Osteocyte (in vitro differentiated cells): ENCODE results near the gene GUCD1. TPM values are rescaled to one million over a fixed set of nuclear protein-coding genes. Genes with fewer than 3 reads are reported as not detected.

Experiments
- DNase-seq: peaks from one replicate; pipeline ENCODE4 v3.0.0; 2021; ENCODE audit warnings: mixed read lengths; ENCODE audit not compliant: unreplicated experiment; ENCODE audit errors: extremely low spot score
- H3K27ac Mint-ChIP-seq: one replicate; pipeline ENCODE4 v1.8.0; 2021; ENCODE audit warnings: mild to moderate bottlenecking, mixed read lengths; ENCODE audit not compliant: unreplicated experiment
- H3K27me3 Mint-ChIP-seq: one replicate; pipeline ENCODE4 v1.8.0; 2021; ENCODE audit warnings: mixed read lengths; ENCODE audit not compliant: unreplicated experiment
- H3K36me3 Mint-ChIP-seq: one replicate; pipeline ENCODE4 v1.8.0; 2021; ENCODE audit warnings: mixed read lengths; ENCODE audit not compliant: unreplicated experiment
- H3K4me1 Mint-ChIP-seq: one replicate; pipeline ENCODE4 v1.8.0; 2021; ENCODE audit warnings: mixed read lengths; ENCODE audit not compliant: unreplicated experiment
- H3K4me3 Mint-ChIP-seq: one replicate; pipeline ENCODE4 v1.8.0; 2021; ENCODE audit warnings: mild to moderate bottlenecking, moderate library complexity, mixed read lengths; ENCODE audit not compliant: unreplicated experiment
- H3K9me3 Mint-ChIP-seq: one replicate; pipeline ENCODE4 v1.8.0; 2021; ENCODE audit warnings: mixed read lengths; ENCODE audit not compliant: unreplicated experiment
- CTCF ChIP-seq: fragments of 200-600 bp; sonication (generic); IDR thresholded peaks from 2 replicates; pipeline ENCODE4 v1.5.0; 2021; ENCODE audit warnings: antibody characterized with exemption, mild to moderate bottlenecking, moderate library complexity
- total RNA-seq: library from RNA; stranded (reverse); gene quantifications from 2 replicates; pipeline ENCODE4 v1.2.1, GENCODE V29; 2021

Gene GUCD1
- total RNA-seq, 1 donor from 2014 or later: 79.3 TPM

GRCh38 chr22:24565077-24565476, 10.1 kb upstream of the GUCD1 start:
- Mint-ChIP-seq H3K27me3 (no peaks in the 10 kb centered on the region), H3K4me3 (no peak overlapping the region), H3K4me1 (peaks cover 2% of the 10 kb centered on the region), H3K27ac (no peak overlapping the region), H3K36me3 (peaks cover 15% of the 10 kb centered on the region), H3K9me3 (no peaks in the 10 kb centered on the region)
- TF ChIP-seq CTCF: no peak
- DNase-seq: no peak

GRCh38 chr22:24564376-24565058, 9.6 kb upstream of the GUCD1 start:
- Mint-ChIP-seq H3K27ac (peak overlapping the region; percentile 39), H3K9me3 (no peaks in the 10 kb centered on the region), H3K27me3 (no peaks in the 10 kb centered on the region), H3K36me3 (peaks cover 13% of the 10 kb centered on the region), H3K4me3 (no peak overlapping the region), H3K4me1 (peaks cover 2% of the 10 kb centered on the region)
- no peak for DNase-seq
- TF ChIP-seq CTCF: no peak

- no peaks in the 10 kb centered on the region for H3K9me3 Mint-ChIP-seq
- H3K27ac Mint-ChIP-seq: no peak overlapping the region
- H3K4me3 Mint-ChIP-seq: no peak overlapping the region
- no peak for TF ChIP-seq CTCF
- peaks cover 15% of the 10 kb centered on the region for H3K36me3 Mint-ChIP-seq
- H3K4me1 Mint-ChIP-seq: peaks cover 7% of the 10 kb centered on the region
- H3K27me3 Mint-ChIP-seq: no peaks in the 10 kb centered on the region
- DNase-seq: no peak
These were observed 8.3 kb upstream of the GUCD1 start for GRCh38 chr22:24563246-24563645.

GRCh38 chr22:24559471-24559870, 4.5 kb upstream of the GUCD1 start:
- Mint-ChIP-seq H3K27me3 (no peaks in the 10 kb centered on the region), H3K27ac (no peak overlapping the region), H3K9me3 (no peaks in the 10 kb centered on the region), H3K36me3 (peaks cover 18% of the 10 kb centered on the region), H3K4me3 (no peak overlapping the region), H3K4me1 (peaks cover 25% of the 10 kb centered on the region)
- no peak for DNase-seq
- TF ChIP-seq CTCF: no peak

GRCh38 chr22:24555165-24556039, 464 bp upstream of the GUCD1 start, which contains the start of gene SNRPD3:
TSS of gene SNRPD3 (plus strand) at chr22:24555999. CDS start at chr22:24557675, 1,676 bp downstream.
- peak; percentile 100 for DNase-seq
- H3K9me3 Mint-ChIP-seq: no peaks in the 10 kb centered on the region
- peaks cover 11% of the 10 kb centered on the region for H3K36me3 Mint-ChIP-seq
- peak within 1 kb of the TSS; percentile 97 for H3K4me3 Mint-ChIP-seq
- peak; percentile 33 for TF ChIP-seq CTCF
- H3K27ac Mint-ChIP-seq: peak within 1 kb of the TSS; percentile 99
- H3K4me1 Mint-ChIP-seq: peaks cover 47% of the 10 kb centered on the region
- no peaks in the 10 kb centered on the region for H3K27me3 Mint-ChIP-seq
